Ramos (cell line): ENCODE data around the gene KCNAB1.

Experiments
- in situ Hi-C: fragments of 300-500 bp; cut with MboI; formaldehyde crosslinking; loops from one replicate; pipeline ENCODE4 v1.14.3; 2022; ENCODE audit warnings: low sequenced_read_pairs; ENCODE audit not compliant: unreplicated experiment

Gene KCNAB1

DNA sequence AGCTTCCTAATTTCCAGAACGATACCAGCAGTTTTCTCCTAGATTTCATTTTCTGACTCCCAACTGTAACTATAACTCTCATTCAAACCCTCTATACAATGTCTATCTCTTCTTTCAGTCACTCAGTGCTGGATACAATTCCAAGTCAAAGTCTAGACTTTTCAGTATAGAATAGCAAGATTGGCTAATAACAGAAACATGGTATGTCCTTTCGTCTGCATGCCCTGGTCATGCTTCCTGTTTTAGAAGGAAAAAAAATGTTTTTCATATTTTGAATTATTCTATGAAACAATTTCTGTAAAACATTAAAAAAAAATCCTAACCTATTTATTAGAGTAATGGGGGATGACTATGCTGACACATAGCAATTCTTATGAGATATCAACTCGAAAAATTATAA is 180.0 kb downstream of the KCNAB1 start:
- in situ Hi-C loops, result no loop called here

DNA sequence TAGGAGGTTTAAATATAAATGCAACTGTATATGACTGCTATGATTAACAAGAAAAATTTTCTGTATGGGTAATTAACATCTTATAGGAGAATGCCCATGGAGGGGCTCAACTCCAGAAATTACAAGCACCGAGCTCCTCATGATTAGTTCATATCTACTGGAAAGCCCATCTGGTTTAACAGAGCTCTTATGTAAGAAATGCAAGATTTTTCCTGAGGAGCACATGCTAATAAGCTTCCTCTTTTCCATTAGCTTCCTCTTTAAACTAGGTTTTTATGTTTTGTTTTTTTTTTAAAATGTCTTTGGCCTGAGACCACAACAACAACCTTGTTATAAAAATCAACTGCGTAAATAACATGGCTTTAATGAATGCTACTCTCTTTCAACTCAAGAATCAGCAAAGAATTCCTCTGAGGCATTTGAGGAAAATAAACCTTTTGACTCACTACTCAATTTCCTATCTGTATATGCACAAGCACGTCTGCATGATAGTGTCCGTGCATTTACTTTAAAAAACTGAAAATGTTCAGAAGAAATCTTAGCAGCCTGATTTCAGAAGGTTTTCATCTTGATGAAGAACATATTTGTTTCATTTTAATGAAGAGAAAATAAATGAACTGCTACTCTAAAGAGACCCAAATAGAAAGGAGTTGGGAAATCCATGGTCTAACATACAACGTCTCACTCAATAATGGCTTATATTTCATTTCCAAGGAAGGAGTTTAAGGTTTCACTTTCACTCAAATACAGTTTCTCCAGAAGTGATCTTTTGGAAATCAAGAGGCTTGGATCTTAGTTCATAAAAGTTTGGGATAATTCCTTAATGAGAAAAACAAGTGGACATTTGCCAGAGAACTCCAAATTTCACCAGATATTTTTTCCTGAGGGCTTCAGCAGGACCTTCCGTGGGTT is 180.8 kb downstream of the KCNAB1 start:
- in situ Hi-C loops, result no loop called here

DNA sequence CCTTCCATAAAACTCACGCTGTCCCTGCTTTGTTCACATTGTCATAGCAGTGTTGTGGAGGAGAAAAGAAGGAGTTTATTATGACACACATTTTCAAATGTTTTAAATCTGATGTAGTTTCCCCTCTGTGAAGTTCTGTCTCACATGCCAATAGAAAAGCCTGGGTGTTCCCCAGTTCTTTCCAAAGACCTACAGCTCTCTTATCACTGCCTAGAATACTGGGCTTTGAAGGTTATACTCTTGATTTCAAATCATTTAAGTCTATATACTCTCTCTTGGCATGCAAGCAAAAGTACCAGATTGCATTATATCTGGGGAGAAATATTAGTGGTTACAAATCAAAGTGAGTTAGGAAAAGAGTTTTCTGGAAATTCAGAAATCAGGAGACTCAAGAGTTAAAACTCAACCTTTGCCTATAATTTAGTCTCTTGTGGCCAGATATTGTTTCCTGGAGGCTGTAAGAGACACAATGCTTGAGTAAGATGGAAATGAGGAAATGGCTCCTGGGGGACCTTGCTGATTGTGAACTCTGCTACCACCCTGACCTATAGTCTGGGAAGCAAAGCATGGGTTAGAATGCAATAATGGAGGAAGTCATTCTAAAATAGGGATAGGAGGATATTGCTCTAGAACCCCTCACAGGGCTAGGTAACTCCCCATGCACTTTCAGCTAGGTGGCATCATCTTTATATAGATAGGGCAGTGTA is 182.8 kb downstream of the KCNAB1 start:
- in situ Hi-C loops, result no loop called here

DNA sequence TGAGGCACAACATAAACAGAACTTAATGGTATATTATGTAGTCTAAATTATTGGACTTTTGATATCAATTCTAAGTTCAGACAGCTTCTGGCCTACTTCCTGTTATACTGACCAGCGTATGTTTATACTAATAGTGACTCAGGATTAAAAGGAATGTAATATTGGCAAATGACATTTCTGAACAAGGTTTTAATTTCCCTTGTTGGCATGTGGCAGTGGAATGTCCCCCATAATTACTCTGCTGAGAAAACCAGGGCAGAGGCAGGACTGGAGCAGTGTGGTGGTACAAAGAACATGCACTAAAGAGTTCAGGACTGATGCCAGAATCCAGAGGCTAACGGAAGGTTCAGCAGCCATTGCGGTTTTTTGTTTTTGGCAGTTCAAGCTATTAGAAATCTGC is 184.0 kb downstream of the KCNAB1 start:
- in situ Hi-C loops, result no loop called here

DNA sequence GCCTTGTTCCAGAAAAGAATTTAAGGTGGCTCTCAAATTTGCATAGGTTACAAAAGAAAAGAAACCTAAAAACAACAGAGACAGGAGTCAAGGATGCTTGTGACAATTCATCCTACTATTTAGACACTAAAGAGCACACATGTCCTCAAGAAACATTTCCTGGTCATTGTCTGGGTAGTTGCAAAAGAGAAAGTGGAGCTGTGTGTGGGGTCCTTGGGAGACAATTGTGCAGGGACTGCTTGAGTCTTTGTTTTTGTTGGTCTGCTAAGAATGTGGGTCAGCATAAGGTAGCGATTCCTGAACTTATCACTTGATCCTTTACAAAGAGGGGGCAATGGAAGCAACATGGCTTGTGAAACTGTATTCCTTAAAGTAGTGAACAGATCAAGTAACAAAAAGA is 185.3 kb downstream of the KCNAB1 start:
- in situ Hi-C loops, result no loop called here

DNA sequence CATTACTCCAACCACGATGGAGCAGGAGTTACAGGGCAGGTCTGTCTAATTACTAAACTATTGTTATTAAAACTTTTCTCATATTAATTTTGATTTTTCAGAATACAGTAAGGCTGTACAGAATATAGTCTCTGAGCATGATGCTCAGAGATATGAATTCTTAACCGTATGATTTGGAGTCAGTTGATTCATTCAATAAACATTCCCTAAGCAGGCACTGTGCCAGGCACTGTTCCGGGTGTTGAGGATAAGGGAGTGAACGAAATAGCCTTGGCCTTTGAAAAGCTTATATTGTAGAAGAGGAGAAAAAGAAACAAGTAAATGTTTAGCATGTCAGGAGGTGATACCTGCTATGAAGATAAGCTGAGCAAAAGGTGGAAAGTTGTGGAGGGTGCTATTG is 187.3 kb downstream of the KCNAB1 start:
- in situ Hi-C loops, result no loop called here

DNA sequence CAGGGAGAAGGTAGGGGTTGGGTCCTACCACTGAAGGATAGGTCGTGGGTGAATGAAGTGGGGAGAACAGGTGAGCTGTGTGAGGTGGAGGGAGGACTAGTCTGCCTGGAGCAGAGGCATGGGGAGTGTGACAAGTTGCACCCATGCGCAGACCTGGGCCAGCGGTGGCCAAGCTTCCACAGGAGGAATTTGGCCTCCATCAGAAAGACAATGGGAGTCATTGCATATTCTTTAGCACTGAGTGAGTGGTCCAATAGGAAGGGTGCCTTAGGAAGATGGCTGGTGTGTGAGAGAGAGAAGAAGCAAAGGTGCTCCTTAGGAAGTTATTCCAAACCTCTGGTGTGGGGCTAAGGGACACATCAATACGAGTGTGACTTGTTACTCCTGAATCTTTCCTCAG is 191.1 kb downstream of the KCNAB1 start:
- in situ Hi-C loops, result no loop called here

DNA sequence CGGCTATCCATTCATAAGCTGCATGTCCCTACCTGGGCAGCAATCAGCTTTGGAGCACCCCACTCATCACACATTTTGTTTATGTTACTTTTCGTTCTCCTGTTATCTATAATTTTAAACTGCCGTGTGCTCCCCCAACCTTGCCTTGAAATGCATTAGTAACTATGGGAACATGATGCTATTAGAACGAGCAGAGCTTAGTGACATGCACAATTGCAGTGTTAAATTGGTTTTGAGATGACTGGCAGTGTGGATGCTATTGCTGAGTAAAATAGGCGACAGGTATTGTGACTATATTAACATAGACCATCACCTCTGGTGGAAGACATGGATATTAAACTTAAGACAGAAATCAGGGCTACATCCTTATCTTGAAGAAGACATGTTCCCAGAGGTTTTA is 191.6 kb downstream of the KCNAB1 start:
- in situ Hi-C loops, result no loop called here

DNA sequence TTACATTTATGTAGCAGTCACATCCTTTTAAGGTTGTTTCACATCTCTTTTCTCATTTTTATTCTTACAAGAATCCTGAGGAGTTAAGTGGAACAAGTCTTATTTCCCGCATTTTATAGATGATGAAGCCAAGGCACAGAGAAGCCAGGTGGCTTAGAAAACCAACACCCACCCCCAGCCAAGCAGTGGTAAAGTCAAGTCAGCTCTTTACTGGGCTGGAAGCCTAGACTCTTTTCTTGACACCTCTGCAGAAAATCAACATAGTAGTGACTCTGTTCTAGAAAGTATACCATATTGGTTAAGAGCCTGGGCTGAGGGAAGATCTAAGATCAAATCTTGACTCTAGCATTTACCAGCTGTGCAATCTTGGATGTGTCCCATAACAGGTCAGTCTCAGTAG is 195.7 kb downstream of the KCNAB1 start:
- in situ Hi-C loops, result no loop called here

DNA sequence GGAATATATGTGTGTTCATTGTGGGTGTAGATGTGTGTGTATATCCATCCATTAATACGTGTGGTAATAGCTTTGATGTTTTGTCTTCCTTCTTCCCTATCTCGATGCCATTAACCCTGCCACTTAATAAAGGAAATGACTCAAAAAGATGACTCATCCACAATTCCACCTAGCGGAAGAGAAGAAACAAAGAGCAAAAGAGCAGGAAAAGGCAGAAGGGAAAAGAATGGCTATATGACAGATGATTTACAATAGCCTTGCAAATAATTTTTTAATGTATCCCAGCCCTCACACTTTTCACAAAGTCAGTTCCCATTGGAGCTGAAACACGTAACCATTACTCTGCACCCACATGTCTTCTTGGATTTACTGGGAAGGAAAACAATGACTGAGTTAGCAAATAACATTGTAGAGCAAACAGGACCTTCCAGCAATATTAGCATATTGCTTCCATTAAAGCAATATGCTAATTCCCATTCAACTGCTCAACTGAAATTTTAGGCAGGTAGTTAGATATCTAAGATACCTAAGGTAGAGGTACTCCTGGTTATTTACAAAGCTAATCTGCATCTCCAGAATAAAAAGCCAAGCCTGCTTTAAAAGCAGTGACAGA is 197.2 kb downstream of the KCNAB1 start:
- in situ Hi-C loops, result no loop called here

DNA sequence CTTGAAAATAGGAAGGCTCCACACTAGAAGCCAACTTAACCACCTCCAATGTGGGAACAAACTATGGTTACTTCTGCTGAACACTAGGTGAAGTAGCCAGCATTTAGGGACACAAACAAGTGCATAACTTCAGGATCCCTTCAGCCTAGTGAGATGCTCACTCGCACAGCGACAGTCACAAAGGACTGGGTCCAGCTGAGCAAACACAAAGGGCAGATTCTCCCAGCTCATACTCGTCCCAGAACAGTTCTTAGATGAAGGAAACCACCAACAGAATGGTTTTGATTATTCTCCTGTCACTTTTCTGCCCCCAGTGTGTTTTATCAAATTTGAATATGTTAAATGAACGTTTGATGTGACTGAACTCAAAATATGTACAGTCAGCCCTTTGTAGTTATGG is 201.6 kb downstream of the KCNAB1 start:
- in situ Hi-C loops, result no loop called here

DNA sequence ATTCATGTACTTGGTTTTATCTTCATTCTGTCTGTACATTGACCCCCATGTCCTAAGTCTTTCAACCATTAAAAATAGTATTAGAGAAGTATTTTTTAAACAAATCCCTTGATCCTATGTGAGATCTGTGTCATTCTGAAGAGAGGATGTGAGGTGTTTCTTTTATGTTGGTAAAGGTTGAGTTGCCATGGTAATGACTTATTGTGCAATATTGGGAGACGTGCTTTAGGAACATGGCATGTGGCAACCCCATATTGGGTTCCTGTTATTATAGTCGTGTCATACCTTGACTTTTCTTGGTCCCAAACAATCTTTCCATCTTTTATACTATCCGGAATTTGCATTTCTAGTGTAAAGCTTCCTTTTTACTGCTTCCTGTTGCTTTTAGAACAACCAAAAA is 203.1 kb downstream of the KCNAB1 start:
- in situ Hi-C loops, result no loop called here

DNA sequence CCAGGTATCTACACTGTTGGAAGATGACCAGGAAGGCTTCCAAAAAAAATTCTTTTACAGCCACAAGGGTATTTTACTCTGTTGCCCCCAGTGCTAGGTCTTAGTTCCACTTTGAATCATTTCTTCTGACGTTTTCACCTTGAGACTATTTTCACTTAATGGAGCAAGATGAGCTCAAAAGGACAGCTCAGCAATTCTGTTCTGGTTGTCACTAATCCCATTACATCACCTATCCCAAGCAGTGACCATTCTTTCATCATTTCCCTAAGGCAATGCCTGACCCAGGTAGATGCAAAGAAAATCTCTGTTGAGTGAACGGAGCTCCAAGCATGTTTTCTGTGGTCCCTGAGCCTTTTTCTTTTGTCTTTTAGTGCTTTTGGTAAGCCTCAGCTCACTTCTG is 210.0 kb downstream of the KCNAB1 start:
- in situ Hi-C loops, result no loop called here

DNA sequence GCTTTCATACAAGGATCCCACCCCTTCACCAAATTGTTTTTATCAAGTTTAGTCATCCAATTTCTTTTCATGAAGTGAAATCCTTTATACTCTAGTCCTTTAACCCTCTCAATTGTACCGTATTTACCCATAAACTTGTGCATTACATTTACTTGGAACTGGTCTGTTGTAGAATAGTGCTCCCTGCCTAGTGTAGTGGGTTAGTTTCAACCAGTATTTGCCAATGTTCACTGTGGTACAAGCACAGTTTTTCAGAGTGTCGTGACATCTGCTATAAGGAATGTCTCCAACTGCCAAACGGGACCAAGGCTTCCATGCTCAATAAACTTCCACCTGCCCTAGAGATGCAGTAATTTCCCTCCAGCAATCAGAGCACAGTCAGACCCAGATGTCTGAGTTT is 211.9 kb downstream of the KCNAB1 start:
- in situ Hi-C loops, result no loop called here

DNA sequence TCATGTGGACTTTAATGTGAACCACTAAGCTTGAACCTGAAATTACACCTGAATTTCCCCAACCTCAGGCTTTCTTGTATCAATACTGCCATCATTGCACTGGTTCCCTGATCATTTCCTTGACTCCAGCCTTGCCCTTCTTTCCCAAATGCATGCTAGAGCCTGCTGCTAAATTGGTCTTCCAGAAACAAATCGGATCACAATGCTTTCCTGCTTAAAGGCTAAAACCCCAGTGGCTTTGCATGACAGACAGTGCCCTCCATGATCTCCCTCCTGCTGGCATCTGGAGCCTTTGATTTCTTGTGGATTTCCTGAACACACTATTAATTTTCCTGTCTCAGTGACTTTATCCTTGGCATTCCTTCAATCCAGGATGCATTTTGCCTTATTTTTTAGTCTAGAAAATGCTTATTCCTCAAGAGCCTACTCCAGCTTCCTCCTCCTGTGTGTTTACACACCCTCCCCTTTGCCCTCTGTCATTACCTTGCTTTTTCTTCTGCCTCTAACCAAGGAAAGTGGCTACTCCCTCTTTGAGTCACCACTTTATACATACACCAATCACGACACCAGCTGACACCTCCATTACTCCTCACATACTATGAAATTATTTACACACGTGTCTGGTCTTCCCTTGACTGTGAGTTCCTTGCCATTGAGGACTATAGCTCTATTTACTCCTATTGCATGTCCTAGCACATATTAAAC is 214.6 kb downstream of the KCNAB1 start:
- in situ Hi-C loops, result no loop called here

DNA sequence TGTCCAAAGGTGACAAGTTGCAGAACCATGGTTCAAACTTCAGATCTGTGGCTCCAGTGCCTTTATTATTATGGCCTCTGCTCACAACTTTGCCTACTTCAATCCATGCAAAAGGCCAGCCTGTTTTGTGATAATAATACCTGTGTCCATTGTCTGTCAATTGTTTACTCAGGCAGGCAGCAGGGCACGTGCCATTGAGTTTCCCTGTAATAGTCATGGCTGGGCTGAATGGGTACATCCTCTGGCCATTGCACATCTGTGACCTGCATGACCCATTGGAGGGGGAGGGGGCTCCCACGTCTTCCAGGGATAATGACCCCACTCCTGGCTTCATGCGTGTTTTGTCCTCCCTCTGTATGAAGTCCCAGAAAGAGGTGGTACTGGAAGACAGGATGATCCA is 219.1 kb downstream of the KCNAB1 start:
- in situ Hi-C loops, result no loop called here

DNA sequence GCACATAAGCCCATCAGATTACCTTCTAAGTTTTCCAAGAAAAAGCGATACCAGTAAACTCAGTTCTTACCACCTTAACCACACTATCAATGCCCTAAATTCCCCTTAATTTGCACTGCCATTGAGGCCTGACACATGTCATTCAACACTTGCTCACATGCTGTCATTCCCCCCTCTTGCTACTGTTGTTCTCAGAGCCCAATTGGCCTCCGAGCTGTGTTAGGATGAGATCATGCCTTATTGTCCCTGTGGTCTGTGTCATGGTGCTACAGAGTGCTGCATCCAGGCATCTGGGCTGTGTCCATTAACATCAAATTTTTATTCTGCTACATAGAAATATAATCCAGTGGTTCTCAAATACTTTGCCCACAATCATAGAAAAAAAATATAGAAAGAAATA is 221.0 kb downstream of the KCNAB1 start:
- in situ Hi-C loops, result no loop called here

DNA sequence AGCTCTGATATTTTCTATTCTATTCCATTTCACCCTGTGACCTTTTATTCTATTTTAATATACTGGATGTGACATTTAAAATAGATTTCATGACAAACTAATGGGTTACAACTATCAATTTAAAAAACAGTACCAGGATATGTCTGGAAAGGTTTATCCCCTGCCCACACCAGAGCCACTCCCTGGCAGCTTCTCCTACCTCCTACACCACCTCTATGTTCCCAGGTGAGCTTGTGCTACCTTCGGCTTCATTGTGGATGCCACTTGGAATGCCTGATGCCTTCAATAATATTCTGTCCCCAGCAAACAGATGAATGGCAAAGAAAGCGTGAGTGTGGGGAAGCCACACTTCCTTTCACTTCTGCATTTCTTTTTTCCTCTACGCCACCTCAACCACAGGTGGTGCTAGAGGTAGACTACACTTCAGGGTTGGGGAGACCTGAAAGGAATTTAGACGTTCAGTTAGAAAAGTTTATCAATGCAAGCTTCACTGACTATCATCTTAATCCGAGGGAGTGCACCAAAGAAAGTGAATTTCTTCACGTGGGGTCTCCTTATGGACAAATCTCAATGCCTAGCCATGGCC is 221.5 kb downstream of the KCNAB1 start:
- in situ Hi-C loops, result no loop called here

DNA sequence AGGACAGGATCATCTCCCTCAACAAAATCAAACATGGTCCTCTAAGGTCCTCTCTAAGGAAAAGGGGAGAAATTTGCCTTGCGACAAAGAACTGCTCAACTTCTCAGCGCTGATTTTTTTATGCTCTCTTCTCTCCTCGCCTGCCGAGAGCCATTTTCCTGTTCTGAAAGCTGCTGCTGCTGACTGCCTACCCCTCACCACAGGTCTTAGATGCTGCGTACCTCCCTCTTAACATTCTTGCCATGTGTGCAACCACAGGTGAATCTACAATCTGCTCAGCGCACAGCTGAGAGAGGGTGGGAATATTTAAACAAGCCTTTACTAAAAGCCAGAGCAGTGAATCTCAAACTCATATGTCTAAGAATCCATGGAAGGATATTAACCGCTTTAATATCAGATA is 223.8 kb downstream of the KCNAB1 start:
- in situ Hi-C loops, result no loop called here

DNA sequence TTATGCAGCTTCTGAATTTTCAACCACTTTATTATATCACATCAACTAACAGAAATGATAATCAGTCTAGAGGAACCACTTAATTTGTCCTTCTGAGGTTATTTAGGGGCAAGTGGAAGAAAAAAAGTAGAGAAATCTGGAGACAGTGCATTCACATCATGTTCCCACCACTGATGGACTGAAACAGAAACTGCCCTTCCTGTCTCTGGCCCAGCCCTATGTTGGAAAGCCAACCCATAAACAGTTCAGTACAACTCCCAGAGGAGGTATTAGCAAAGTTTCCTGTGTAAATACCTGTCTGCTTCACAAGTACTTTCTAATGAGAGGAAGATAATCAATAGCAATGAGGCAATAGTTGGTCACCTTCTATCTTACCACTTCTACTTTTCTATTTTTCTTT is 228.7 kb downstream of the KCNAB1 start:
- in situ Hi-C loops, result no loop called here
